K562 (cell line): ENCODE results near the gene GUK1. TPM values are rescaled to one million over a fixed set of nuclear protein-coding genes. Genes with fewer than 3 reads are reported as not detected.

ENCODE experiments used
- BRD9 ChIP-seq: fragments of 450-650 bp; IDR thresholded peaks from 2 replicates; pipeline ENCODE4 v1.6.1; 2018; ENCODE audit warnings: low read depth; ENCODE audit not compliant: partially characterized antibody
- FOSL1 ChIP-seq: fragments of 200-800 bp; sonication (Bioruptor generic); conservative IDR thresholded peaks from 2 replicates; pipeline ENCODE4 v1.6.1; 2016; ENCODE audit warnings: missing genetic modification characterization, missing compliant biosample characterization
- GATAD2A ChIP-seq: fragments of 450-650 bp; IDR thresholded peaks from 2 replicates; pipeline ENCODE4 v1.6.1; 2017
- NFIC ChIP-seq: fragments of 450-650 bp; IDR thresholded peaks from 2 replicates; pipeline ENCODE4 v1.6.1; 2017; ENCODE audit warnings: mild to moderate bottlenecking, inconsistent platforms
- PML ChIP-seq: IDR thresholded peaks from 2 replicates; pipeline ENCODE4 v1.6.1; 2012; ENCODE audit warnings: low read length, inconsistent platforms
- SMAD2 ChIP-seq: fragments of 150-350 bp; IDR thresholded peaks from 2 replicates; pipeline ENCODE4 v1.6.1; 2014; ENCODE audit warnings: low read depth, mild to moderate bottlenecking, low read length
- SMARCB1 ChIP-seq: IDR thresholded peaks from 2 replicates; pipeline ENCODE4 v1.6.1; 2011; ENCODE audit warnings: improper control_type of control experiment, low read depth; ENCODE audit not compliant: insufficient read length
- TBL1XR1 ChIP-seq, 2 experiments: IDR thresholded peaks; 2 replicates each; pipeline ENCODE4 v1.6.1; 2012; ENCODE audit warnings: improper control_type of control experiment in 2 of 2, low read length in 2 of 2, mild to moderate bottlenecking in 1 of 2
- ZNF311 ChIP-seq: fragments of 250-450 bp; sonication (Bioruptor Pico); IDR thresholded peaks from 2 replicates; pipeline ENCODE4 v1.4.0; 2020; ENCODE audit warnings: mild to moderate bottlenecking, moderate library complexity
- polyA plus RNA-seq, 8 experiments: library from polyadenylated mRNA; depleted of rRNA in 4 of 8; stranded (reverse) in 5 of 8; unstranded in 3 of 8; fragments of >200 nt; fragmentation: Nextera tagmentation in 2 of 8; fragmentation: Illumina TruSeq in 1 of 8; extraction: Ambion mirVana in 2 of 8; extraction: Trizol in 1 of 8; gene quantifications; 2 replicates each; pipeline versions ENCODE4 v1.2.1 to v1.2.3, GENCODE V29; 2011 to 2014; ENCODE audit warnings: inconsistent platforms in 1 of 8, missing spikeins in 1 of 8
- total RNA-seq, 7 experiments: library from RNA; depleted of rRNA in 6 of 7; stranded (reverse); fragments of >200 nt in 6 of 7; fragmentation: Illumina TruSeq in 2 of 7; extraction: Trizol in 2 of 7; gene quantifications; 2 replicates each; pipeline versions ENCODE4 v1.2.1 to v1.2.3, GENCODE V29; 2011 to 2021; ENCODE audit warnings: low replicate concordance in 1 of 7
- TF ChIP-seq, protein P1 (sequence below): fragments of 450-650 bp; IDR thresholded peaks from 2 replicates; pipeline ENCODE4 v1.6.1; 2016; ENCODE audit warnings: mild to moderate bottlenecking, moderate library complexity
- TF ChIP-seq, protein P2 (sequence below): fragments of 250-450 bp; sonication (Bioruptor Pico); IDR thresholded peaks from 2 replicates; pipeline ENCODE4 v1.5.0; 2021; ENCODE audit warnings: mild to moderate bottlenecking, moderate library complexity

Gene GUK1
- total and polyA plus RNA-seq, 9 of the 15 experiments (the other 6 are each of a cell fraction or from before 2014, with no cell fraction given) = 7.0 to 331 (median 132) TPM

DNA sequence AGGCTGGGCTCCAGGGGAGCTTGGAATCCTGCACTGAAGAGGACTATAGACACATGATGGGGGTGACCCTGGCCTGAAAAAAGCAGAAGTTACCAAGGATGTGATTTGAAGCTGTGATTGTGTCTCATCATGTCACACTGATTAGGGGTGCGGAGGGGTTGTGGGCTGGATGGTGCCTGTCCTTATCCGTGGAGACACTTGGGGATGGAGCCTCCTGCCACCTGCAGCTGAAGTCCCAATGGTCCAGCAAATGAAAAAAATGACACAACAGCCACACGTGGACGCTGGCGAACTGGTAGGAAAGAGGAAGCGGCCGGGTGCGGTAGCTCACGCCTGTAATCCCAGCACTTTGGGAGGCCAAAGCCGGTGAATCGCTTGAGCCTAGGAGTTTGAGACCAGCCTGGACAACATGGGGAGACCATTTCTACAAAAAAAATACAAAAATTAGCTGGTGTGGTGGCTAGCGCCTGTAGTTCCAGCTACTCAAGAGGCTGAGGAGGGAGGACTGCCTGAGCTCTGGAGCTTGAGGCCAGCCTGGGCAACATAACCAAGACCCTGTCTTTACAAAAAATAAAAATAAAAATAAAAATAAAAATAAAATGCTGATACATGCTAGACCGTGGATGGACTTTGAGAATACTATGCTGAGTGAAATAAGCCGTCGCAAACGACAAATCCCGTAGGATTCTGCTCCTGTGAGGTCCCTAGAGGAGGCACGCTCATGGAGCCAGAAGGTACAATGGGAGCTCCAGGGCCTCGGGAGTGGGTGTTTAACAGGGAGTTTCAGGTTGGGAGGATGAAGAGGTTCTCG lies 24.7 kb downstream of the GUK1 start (continued):
- TF ChIP-seq SMAD2 (no peak), SMARCB1 (no peak), TBL1XR1 (IDR thresholded peaks at IDR 0.05; ENCODE audit: low read length in 2 of 2) (peak in 1 of 2 experiments; percentile 51; a peak in 1 of 4 replicates), PML (peak; percentile 49; the same call in 1 of the 2 replicates), FOSL1 (tag) (peak; percentile 48), BRD9 (no peak), ZNF311 (no peak), GATAD2A (no peak), NFIC (peak; percentile 72)
- TF ChIP-seq, protein P1, sequence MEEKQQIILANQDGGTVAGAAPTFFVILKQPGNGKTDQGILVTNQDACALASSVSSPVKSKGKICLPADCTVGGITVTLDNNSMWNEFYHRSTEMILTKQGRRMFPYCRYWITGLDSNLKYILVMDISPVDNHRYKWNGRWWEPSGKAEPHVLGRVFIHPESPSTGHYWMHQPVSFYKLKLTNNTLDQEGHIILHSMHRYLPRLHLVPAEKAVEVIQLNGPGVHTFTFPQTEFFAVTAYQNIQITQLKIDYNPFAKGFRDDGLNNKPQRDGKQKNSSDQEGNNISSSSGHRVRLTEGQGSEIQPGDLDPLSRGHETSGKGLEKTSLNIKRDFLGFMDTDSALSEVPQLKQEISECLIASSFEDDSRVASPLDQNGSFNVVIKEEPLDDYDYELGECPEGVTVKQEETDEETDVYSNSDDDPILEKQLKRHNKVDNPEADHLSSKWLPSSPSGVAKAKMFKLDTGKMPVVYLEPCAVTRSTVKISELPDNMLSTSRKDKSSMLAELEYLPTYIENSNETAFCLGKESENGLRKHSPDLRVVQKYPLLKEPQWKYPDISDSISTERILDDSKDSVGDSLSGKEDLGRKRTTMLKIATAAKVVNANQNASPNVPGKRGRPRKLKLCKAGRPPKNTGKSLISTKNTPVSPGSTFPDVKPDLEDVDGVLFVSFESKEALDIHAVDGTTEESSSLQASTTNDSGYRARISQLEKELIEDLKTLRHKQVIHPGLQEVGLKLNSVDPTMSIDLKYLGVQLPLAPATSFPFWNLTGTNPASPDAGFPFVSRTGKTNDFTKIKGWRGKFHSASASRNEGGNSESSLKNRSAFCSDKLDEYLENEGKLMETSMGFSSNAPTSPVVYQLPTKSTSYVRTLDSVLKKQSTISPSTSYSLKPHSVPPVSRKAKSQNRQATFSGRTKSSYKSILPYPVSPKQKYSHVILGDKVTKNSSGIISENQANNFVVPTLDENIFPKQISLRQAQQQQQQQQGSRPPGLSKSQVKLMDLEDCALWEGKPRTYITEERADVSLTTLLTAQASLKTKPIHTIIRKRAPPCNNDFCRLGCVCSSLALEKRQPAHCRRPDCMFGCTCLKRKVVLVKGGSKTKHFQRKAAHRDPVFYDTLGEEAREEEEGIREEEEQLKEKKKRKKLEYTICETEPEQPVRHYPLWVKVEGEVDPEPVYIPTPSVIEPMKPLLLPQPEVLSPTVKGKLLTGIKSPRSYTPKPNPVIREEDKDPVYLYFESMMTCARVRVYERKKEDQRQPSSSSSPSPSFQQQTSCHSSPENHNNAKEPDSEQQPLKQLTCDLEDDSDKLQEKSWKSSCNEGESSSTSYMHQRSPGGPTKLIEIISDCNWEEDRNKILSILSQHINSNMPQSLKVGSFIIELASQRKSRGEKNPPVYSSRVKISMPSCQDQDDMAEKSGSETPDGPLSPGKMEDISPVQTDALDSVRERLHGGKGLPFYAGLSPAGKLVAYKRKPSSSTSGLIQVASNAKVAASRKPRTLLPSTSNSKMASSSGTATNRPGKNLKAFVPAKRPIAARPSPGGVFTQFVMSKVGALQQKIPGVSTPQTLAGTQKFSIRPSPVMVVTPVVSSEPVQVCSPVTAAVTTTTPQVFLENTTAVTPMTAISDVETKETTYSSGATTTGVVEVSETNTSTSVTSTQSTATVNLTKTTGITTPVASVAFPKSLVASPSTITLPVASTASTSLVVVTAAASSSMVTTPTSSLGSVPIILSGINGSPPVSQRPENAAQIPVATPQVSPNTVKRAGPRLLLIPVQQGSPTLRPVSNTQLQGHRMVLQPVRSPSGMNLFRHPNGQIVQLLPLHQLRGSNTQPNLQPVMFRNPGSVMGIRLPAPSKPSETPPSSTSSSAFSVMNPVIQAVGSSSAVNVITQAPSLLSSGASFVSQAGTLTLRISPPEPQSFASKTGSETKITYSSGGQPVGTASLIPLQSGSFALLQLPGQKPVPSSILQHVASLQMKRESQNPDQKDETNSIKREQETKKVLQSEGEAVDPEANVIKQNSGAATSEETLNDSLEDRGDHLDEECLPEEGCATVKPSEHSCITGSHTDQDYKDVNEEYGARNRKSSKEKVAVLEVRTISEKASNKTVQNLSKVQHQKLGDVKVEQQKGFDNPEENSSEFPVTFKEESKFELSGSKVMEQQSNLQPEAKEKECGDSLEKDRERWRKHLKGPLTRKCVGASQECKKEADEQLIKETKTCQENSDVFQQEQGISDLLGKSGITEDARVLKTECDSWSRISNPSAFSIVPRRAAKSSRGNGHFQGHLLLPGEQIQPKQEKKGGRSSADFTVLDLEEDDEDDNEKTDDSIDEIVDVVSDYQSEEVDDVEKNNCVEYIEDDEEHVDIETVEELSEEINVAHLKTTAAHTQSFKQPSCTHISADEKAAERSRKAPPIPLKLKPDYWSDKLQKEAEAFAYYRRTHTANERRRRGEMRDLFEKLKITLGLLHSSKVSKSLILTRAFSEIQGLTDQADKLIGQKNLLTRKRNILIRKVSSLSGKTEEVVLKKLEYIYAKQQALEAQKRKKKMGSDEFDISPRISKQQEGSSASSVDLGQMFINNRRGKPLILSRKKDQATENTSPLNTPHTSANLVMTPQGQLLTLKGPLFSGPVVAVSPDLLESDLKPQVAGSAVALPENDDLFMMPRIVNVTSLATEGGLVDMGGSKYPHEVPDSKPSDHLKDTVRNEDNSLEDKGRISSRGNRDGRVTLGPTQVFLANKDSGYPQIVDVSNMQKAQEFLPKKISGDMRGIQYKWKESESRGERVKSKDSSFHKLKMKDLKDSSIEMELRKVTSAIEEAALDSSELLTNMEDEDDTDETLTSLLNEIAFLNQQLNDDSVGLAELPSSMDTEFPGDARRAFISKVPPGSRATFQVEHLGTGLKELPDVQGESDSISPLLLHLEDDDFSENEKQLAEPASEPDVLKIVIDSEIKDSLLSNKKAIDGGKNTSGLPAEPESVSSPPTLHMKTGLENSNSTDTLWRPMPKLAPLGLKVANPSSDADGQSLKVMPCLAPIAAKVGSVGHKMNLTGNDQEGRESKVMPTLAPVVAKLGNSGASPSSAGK = peak; percentile 37; the same call in 1 of the 2 replicates
- TF ChIP-seq, protein P2, sequence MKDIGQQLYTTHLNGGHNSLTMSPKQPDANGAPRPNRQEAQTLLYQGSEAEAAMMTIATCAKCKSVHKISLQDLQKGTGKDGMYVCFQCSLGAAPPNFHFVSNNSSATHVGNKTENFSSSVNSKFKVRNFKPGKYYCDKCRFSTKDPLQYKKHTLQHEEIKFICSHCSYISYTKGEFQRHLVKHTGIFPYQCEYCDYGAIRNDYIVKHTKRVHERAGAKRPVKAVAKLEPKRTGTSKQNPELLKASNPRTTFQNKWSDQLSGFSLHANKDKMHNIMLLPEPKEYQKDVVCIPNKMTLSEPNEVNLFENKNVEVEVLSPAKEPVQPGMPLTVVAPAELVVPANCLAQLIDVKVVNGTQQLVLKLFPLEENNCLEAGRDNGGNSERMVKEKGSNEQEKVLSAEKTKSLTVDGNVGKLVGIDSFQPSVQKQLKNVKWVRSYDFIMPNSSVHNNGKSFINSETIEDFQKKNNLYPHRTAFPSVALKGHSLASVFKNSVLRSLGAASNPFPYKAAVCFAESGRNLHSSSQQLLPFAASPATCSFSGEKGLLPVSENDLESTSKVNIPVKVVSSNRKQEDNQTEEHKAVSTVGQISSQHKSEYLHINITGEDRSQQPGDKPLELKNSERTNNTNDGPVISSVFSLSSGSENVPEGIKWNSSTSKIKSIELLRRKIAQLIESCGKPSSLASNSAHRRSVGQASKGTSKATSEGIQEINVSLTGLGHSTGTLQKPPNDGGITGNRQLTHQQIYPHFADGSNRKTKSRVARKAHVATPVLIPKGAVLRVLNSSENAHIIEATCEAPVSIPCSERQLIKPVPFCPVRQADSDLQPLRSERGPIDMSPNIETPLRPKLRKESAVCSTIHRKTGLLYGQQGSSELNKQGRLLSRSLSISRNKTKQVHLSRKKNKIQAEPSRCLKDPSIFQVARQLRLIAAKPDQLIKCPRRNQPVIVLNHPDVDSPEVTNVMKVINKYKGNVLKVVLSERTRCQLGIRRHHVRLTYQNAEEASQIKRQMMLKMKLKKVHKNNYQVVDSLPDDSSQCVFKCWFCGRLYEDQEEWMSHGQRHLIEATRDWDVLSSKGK = no peak
